Nephron progenitor cell (in vitro differentiated cells): ENCODE results near the gene ATE1.
"Not testable (repeated sequence)": the region's sequence is repeated elsewhere in the genome, so short reads cannot be mapped to it uniquely, and the experiment has no call there.

Source experiments
- DNase-seq: peaks from one replicate; pipeline ENCODE4 v3.0.0; 2021
- H3K27ac Mint-ChIP-seq: 2 replicates; pipeline ENCODE4 v1.8.0; 2021; ENCODE audit warnings: mild to moderate bottlenecking, moderate library complexity, mixed read lengths
- H3K27me3 Mint-ChIP-seq: 2 replicates; pipeline ENCODE4 v1.8.0; 2021; ENCODE audit warnings: mild to moderate bottlenecking, low read depth, mixed read lengths; ENCODE audit not compliant: poor library complexity
- H3K36me3 Mint-ChIP-seq: 2 replicates; pipeline ENCODE4 v1.8.0; 2021; ENCODE audit warnings: low read depth, mixed read lengths
- H3K4me1 Mint-ChIP-seq: 2 replicates; pipeline ENCODE4 v1.8.0; 2021; ENCODE audit warnings: mixed read lengths
- H3K4me3 Mint-ChIP-seq: 2 replicates; pipeline ENCODE4 v1.8.0; 2021; ENCODE audit warnings: mild to moderate bottlenecking, moderate library complexity, mixed read lengths
- H3K9me3 Mint-ChIP-seq: 2 replicates; pipeline ENCODE4 v1.8.0; 2021; ENCODE audit warnings: mild to moderate bottlenecking, moderate library complexity, mixed read lengths
- CTCF ChIP-seq: fragments of 200-600 bp; sonication (generic); IDR thresholded peaks from 2 replicates; pipeline ENCODE4 v1.5.0; 2021; ENCODE audit warnings: antibody characterized with exemption

ATE1 gene

GRCh38 chr10:121927841-121928527, at the start of gene ATE1:
ATE1 (minus strand) TSS chr10:121928031; CDS start chr10:121927949, 82 bp downstream.
- H3K4me1 Mint-ChIP-seq: peaks cover 52% of the 10 kb centered on the region
- no peaks in the 10 kb centered on the region for H3K27me3 Mint-ChIP-seq
- peaks cover 15% of the 10 kb centered on the region for H3K36me3 Mint-ChIP-seq
- H3K4me3 Mint-ChIP-seq: peak within 1 kb of the TSS; percentile 89
- H3K9me3 Mint-ChIP-seq: peaks cover 4% of the 10 kb centered on the region
- peak within 1 kb of the TSS; percentile 99 for H3K27ac Mint-ChIP-seq
- DNase-seq: peak; percentile 89
- TF ChIP-seq CTCF: no peak

- H3K4me1 Mint-ChIP-seq: peaks cover 20% of the 10 kb centered on the region
- H3K4me3 Mint-ChIP-seq: peak overlapping the region; percentile 42
- no peak overlapping the region for H3K27ac Mint-ChIP-seq
- H3K27me3 Mint-ChIP-seq: no peaks in the 10 kb centered on the region
- peaks cover 38% of the 10 kb centered on the region for H3K36me3 Mint-ChIP-seq
- no peak for DNase-seq
- TF ChIP-seq CTCF: no peak
- H3K9me3 Mint-ChIP-seq: peaks cover 35% of the 10 kb centered on the region
These were observed 48.8 kb upstream of the ATE1 start for GRCh38 chr10:121976607-121977006.

GRCh38 chr10:121975295-121976086, 47.7 kb upstream of the ATE1 start:
- peak; percentile 4 for TF ChIP-seq CTCF
- no peak for DNase-seq
- H3K36me3 Mint-ChIP-seq: peaks cover 49% of the 10 kb centered on the region
- peaks cover 28% of the 10 kb centered on the region for H3K9me3 Mint-ChIP-seq
- no peaks in the 10 kb centered on the region for H3K27me3 Mint-ChIP-seq
- H3K4me1 Mint-ChIP-seq: peaks cover 20% of the 10 kb centered on the region
- peak overlapping the region; percentile 73 for H3K4me3 Mint-ChIP-seq
- no peak overlapping the region for H3K27ac Mint-ChIP-seq

- TF ChIP-seq CTCF: peak; percentile 31
- Mint-ChIP-seq H3K27ac (no peak within 1 kb of the TSS), H3K36me3 (peaks cover 55% of the 10 kb centered on the region), H3K27me3 (no peaks in the 10 kb centered on the region), H3K4me3 (peak within 1 kb of the TSS; percentile 87), H3K9me3 (peaks cover 28% of the 10 kb centered on the region), H3K4me1 (peaks cover 20% of the 10 kb centered on the region)
- peak; percentile 76 for DNase-seq
These were observed 46.9 kb upstream of the ATE1 start, which contains the start of gene NSMCE4A for GRCh38 chr10:121974535-121975294. NSMCE4A (minus strand) TSS chr10:121975217; CDS start chr10:121975165, 52 bp downstream.

GRCh38 chr10:121974019-121974534, 46.2 kb upstream of the ATE1 start:
- no peak for TF ChIP-seq CTCF
- H3K27ac Mint-ChIP-seq: no peak overlapping the region
- H3K27me3 Mint-ChIP-seq: no peaks in the 10 kb centered on the region
- peaks cover 59% of the 10 kb centered on the region for H3K36me3 Mint-ChIP-seq
- H3K4me3 Mint-ChIP-seq: peak overlapping the region; percentile 87
- peaks cover 28% of the 10 kb centered on the region for H3K9me3 Mint-ChIP-seq
- H3K4me1 Mint-ChIP-seq: peaks cover 20% of the 10 kb centered on the region
- no peak for DNase-seq

GRCh38 chr10:121969086-121969485, 41.3 kb upstream of the ATE1 start:
- not testable (repeated sequence) for DNase-seq, H3K4me3 Mint-ChIP-seq, H3K27me3 Mint-ChIP-seq, H3K27ac Mint-ChIP-seq, H3K9me3 Mint-ChIP-seq
- peaks cover 24% of the 10 kb centered on the region for H3K4me1 Mint-ChIP-seq
- H3K36me3 Mint-ChIP-seq: peaks cover 66% of the 10 kb centered on the region
